Thyroid gland (tissue), 4 donors: ENCODE results near the gene ST8SIA4. TPM values are rescaled to one million over a fixed set of nuclear protein-coding genes. Genes with fewer than 3 reads are reported as not detected.

Experiments used
- DNase-seq, 2 donors: peaks; one replicate each; pipeline ENCODE4 v3.0.0-alpha.2; 2019
- H3K27ac ChIP-seq, 3 donors: fragments of 200-600 bp; sonication (generic); 1 replicate in 2 of 3; 2 replicates in 1 of 3; pipeline ENCODE4 v1.5.1; 2016 to 2019; ENCODE audit warnings: mild to moderate bottlenecking in 1 of 3, moderate library complexity in 1 of 3
- H3K27me3 ChIP-seq: fragments of 200-600 bp; sonication (generic); one replicate; pipeline ENCODE4 v1.5.1; 2019
- H3K36me3 ChIP-seq, 2 donors: fragments of 200-600 bp; sonication (generic); one replicate each; pipeline ENCODE4 v1.5.1; 2016 to 2019
- H3K4me1 ChIP-seq, 2 donors: fragments of 200-600 bp; sonication (generic); one replicate each; pipeline ENCODE4 v1.5.1; 2017 to 2019
- H3K4me3 ChIP-seq, 3 donors: fragments of 200-600 bp; sonication (generic); replicated peaks in 1 of 3; 1 replicate in 2 of 3; 2 replicates in 1 of 3; pipeline ENCODE4 v1.5.1; 2016; ENCODE audit warnings: mild to moderate bottlenecking in 1 of 3
- H3K9me3 ChIP-seq: fragments of 200-600 bp; sonication (generic); one replicate; pipeline ENCODE4 v1.5.1; 2017
- CTCF ChIP-seq, 6 experiments: fragments of 200-600 bp in 3 of 6; fragments of 450-650 bp in 3 of 6; sonication (generic) in 3 of 6; IDR thresholded peaks; one replicate each; pipeline ENCODE4 v1.5.1; 2016 to 2019; ENCODE audit warnings: antibody characterized with exemption in 6 of 6, mild to moderate bottlenecking in 2 of 6, inconsistent platforms in 1 of 6, moderate library complexity in 1 of 6
- POLR2A ChIP-seq, 2 donors: fragments of 450-650 bp; IDR thresholded peaks; one replicate each; pipeline ENCODE4 v1.6.1; 2017; ENCODE audit warnings: antibody characterized with exemption in 2 of 2, mild to moderate bottlenecking in 2 of 2, moderate library complexity in 1 of 2
- WGBS, 2 donors: methylation state at CpG; one replicate each; pipeline ENCODE4 v1.1.5; 2017; 5-methylcytosine and 5-hydroxymethylcytosine counted together
- intact Hi-C: fragments of 100-400 bp; cut with DNase I; formaldehyde crosslinking; loops from one replicate; pipeline ENCODE4 v1.15.1; 2023
- total RNA-seq, 4 donors: library from RNA; depleted of rRNA; stranded (reverse); fragments of >200 nt; gene quantifications; one replicate each; pipeline ENCODE4 v1.2.3, GENCODE V29; 2016

ST8SIA4 gene
- 1 to 10 TPM; 3.4 to 7.0 (median 4.4) TPM for total RNA-seq

DNA sequence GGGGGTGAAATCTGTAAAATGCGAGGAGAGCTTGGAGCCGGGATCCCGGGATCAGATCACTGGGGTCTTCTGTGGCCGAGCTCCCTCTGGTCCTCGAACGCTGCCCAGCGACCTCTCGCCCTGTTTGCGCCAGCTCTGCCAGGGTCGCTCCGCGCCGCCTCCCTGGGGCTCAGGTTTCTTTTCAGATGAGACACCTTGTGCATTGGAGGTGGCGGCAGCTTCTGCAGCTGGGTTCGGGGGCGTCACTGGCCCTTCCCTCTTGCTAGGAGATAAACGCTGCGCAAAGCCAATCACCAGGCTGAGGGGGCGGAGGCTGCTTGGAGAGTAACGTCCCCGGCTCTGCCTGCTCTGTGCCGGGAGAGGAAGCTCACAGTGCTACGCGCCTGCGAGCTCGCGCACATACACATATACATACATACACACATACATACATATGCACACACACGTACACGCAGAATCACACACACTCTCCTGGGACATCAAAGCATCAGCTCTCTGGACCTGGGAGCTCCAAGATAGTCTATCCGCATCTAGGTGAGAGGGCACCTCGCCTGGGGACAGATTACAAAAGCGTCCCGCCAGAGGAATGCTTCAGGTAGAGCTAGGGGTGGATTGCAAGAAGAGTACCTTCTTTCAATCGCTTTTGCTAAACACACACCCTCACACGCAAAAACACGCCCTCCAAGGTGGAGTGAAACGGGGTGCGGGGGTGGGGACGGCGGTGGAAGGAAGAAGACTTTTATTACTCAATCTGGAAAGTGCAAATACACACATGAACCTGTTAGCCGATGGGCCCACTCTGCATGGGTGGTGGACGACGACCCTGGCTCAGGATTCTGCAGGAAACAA, at the start of gene ST8SIA4:
TSS of gene ST8SIA4 (minus strand) at position 244 of the 849 bp plus-strand sequence. CDS start 327 bp downstream, outside the sequence.
- 2% methylated on average over 28 to 30 of the region's 43 CpGs for WGBS, 2 donors
- Histone ChIP-seq H3K27me3 (no peaks in the 10 kb centered on the region), H3K36me3 (no peaks in the 10 kb centered on the region), H3K4me3 (peak within 1 kb of the TSS in 2 of 3 donors; percentile 21 to 24), H3K9me3 (no peaks in the 10 kb centered on the region), H3K4me1 (peaks cover 0 to 7% of the 10 kb centered on the region in 2 donors), H3K27ac (peak within 1 kb of the TSS in 2 of 3 donors; percentile 5 to 67)
- peak; percentile 55 to 65 for DNase-seq
- intact Hi-C loops = no loop called here
- TF ChIP-seq POLR2A (IDR thresholded peaks at IDR 0.05) (peak in 1 of 2 donors; percentile 63), CTCF (IDR thresholded peaks at IDR 0.05) (no peak)

GRCh38 chr5:100950985-100951384, 47.9 kb upstream of the ST8SIA4 start:
- 67 to 82% methylated on average over 4 of the region's 4 CpGs for WGBS, 2 donors
- TF ChIP-seq POLR2A (IDR thresholded peaks at IDR 0.05) (no peak), CTCF (IDR thresholded peaks at IDR 0.05) (no peak)
- Histone ChIP-seq H3K36me3 (no peaks in the 10 kb centered on the region), H3K4me3 (no peak overlapping the region), H3K27ac (no peak overlapping the region), H3K27me3 (no peaks in the 10 kb centered on the region), H3K9me3 (no peaks in the 10 kb centered on the region), H3K4me1 (no peaks in the 10 kb centered on the region)
- DNase-seq = no peak
- intact Hi-C loops = no loop called here

GRCh38 chr5:100913298-100913697, 10.2 kb upstream of the ST8SIA4 start:
- no peaks in the 10 kb centered on the region for H3K36me3 ChIP-seq
- H3K27me3 ChIP-seq = no peaks in the 10 kb centered on the region
- no peaks in the 10 kb centered on the region for H3K4me1 ChIP-seq
- no peak for DNase-seq
- no peaks in the 10 kb centered on the region for H3K9me3 ChIP-seq
- intact Hi-C loops = no loop called here
- 93 to 96% methylated on average over 2 of the region's 2 CpGs for WGBS, 2 donors
- H3K27ac ChIP-seq = no peak overlapping the region
- TF ChIP-seq CTCF (IDR thresholded peaks at IDR 0.05) = no peak
- no peak for TF ChIP-seq POLR2A (IDR thresholded peaks at IDR 0.05)
- no peak overlapping the region for H3K4me3 ChIP-seq

DNA sequence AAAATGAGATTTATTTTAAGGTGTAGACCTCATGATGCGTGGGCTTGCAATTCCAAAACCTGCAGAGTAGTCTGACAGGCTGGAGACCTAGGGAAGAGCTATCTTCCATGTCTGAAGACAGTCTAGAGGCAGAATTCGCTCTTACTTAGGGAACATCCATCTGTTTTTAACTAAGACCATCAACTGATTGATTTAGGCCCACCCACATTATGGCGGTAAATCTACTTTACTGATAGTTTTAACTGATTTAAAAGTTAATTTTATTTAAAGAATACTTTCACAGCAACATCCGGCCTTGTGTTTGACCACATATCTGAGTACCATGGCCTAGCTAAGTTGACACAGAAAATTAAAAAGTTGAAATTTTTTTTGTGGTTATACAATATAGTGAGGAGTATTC, 6.0 kb upstream of the ST8SIA4 start:
- TF ChIP-seq POLR2A (IDR thresholded peaks at IDR 0.05) = no peak
- no peak for TF ChIP-seq CTCF (IDR thresholded peaks at IDR 0.05)
- Histone ChIP-seq H3K27me3 (no peaks in the 10 kb centered on the region), H3K36me3 (no peaks in the 10 kb centered on the region), H3K9me3 (no peaks in the 10 kb centered on the region), H3K4me1 (no peaks in the 10 kb centered on the region), H3K4me3 (no peak overlapping the region), H3K27ac (no peak overlapping the region)
- DNase-seq = no peak
- WGBS, 2 donors = 90 to 94% methylated on average over 4 of the region's 4 CpGs
- intact Hi-C loops = no loop called here

DNA sequence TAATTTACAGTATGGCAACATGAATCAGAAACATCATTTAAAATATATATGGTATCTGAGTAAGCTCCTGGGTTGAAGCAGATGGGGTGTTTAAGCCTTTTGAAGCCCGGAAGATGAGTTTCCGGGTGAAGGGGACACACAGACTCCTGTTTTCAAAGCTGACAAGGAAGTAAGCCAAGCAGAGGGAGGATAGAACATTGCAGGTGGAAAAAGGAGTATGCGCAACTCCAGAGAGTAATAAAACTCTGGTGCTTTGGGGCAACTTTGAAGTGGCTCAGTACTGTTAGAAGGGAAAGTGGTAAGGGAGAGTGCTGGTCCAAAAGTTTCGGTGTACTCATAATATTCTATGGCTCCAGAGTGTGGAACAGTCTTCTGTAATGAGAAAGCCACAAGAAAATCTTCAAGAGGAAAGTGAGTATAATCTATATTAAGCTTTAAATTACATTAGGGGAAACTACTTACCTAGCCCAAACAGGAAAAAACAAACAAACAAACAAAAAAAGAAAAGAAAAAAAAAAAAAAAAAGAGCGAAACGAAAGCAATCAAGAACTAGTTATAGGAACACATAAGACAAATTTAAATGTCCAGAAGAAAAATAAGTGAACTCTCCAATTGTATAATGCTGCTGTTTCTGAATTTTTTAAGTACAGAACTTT, 2.3 kb upstream of the ST8SIA4 start:
- TF ChIP-seq CTCF (IDR thresholded peaks at IDR 0.05) = no peak
- Histone ChIP-seq H3K36me3 (no peaks in the 10 kb centered on the region), H3K27ac (no peak overlapping the region), H3K4me3 (no peak overlapping the region), H3K9me3 (no peaks in the 10 kb centered on the region), H3K4me1 (peaks cover 0 to 7% of the 10 kb centered on the region in 2 donors), H3K27me3 (no peaks in the 10 kb centered on the region)
- 78 to 80% methylated on average over 6 of the region's 6 CpGs for WGBS, 2 donors
- intact Hi-C loops = no loop called here
- no peak for DNase-seq
